ENCODE results near the gene NPFFR1.

- TF ChIP-seq POLR2A (IDR thresholded peaks at IDR 0.05), result no peak
- TF ChIP-seq CTCF (IDR thresholded peaks at IDR 0.05), result no peak
Observed at GRCh38 chr10:70309661-70310060, 25.9 kb upstream of the NPFFR1 start.

Data from esophagus squamous epithelium (tissue), 4 donors.